Mucosa of descending colon (tissue), 3 donors: ENCODE measurements around the gene CRLF1. TPM values are rescaled to one million over a fixed set of nuclear protein-coding genes. Genes with fewer than 3 reads are reported as not detected.
A peak's percentile ranks its signal among the peaks of the same experiment; 100 is the strongest.

Source experiments
- ATAC-seq: fragments of 200-7000 bp; cut with Tn5 transposase; one replicate; pipeline ENCODE4 v1.9.1; 2020; ENCODE audit warnings: mild to moderate bottlenecking, moderate library complexity
- DNase-seq, 3 donors: peaks; one replicate each; pipeline ENCODE4 v3.0.0-alpha.2; 2020
- H3K36me3 ChIP-seq: fragments of 200-600 bp; one replicate; pipeline ENCODE4 v1.8.0; 2021; ENCODE audit warnings: low read depth, mild to moderate bottlenecking
- H3K4me1 ChIP-seq: fragments of 200-600 bp; one replicate; pipeline ENCODE4 v1.8.0; 2021; ENCODE audit warnings: low read depth, mild to moderate bottlenecking
- H3K4me3 ChIP-seq: fragments of 200-600 bp; one replicate; pipeline ENCODE4 v1.8.0; 2021; ENCODE audit warnings: mild to moderate bottlenecking
- H3K9me3 ChIP-seq: fragments of 200-600 bp; one replicate; pipeline ENCODE4 v1.8.0; 2021; ENCODE audit warnings: mild to moderate bottlenecking
- intact Hi-C, 2 donors: fragments of 100-400 bp; cut with DNase I in 1 of 2; cut with micrococcal nuclease in 1 of 2; formaldehyde crosslinking; loops; one replicate each; pipeline versions ENCODE4 v1.11.0 to v1.11.1; 2022; cut with DNase I, micrococcal nuclease
- total RNA-seq, 3 donors: library from RNA; stranded (reverse); fragmentation: NEBNext Ultra II Directional in 2 of 3; extraction: Animal tissue kit (Norgen Biotek cat#: 25700) in 2 of 3; gene quantifications; one replicate each; pipeline versions ENCODE4 v1.2.1 to v1.2.4, GENCODE V29; 2021 to 2023
- TF ChIP-seq, protein P1 (sequence below): fragments of 200-600 bp; IDR thresholded peaks from one replicate; pipeline ENCODE4 v1.8.0; 2022; ENCODE audit warnings: antibody characterized with exemption, mild to moderate bottlenecking
- donor health status: DM: no; HTN: no; CAD: no; lungs with moderate emphysema.
- donor health status: DM: no; HTN: no; CAD: no.
- donor health status: DM: no; HTN: yes; CAD: no.

The CRLF1 gene
- total RNA-seq, 3 donors from 2014 or later, result 1.3 to 7.0 (median 6.6) TPM

DNA sequence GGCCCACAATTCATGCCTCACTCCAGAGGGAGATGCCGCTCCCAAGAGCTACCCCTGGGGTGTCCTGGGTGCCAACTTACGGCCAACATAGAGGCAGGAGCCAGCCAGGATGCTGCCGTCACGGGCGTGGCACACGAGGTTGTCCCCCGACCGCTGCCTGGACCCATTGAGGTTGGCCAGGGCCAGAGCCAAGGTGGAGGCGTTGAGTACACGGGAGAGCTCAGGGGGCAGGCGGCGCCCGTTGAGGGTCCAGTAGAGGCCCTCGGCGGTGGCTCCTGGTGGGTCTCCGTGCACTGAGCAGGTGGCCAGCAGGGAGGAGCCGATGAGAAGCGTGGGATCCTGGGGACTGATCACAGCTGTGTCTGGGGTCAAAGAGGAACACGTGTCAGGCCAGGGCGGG, 7.1 kb downstream of the CRLF1 start:
- intact Hi-C loops, result loop anchor here in 1 of 2 donors (10.0 kb wide), 1 partner anchor 245 kb away; no protein-coding TSS in a partner anchor
- Histone ChIP-seq H3K36me3 (no peaks in the 10 kb centered on the region), H3K4me3 (no peak overlapping the region), H3K9me3 (no peaks in the 10 kb centered on the region), H3K4me1 (peaks cover 14% of the 10 kb centered on the region)
- ATAC-seq, result no peak
- TF ChIP-seq, protein P1, sequence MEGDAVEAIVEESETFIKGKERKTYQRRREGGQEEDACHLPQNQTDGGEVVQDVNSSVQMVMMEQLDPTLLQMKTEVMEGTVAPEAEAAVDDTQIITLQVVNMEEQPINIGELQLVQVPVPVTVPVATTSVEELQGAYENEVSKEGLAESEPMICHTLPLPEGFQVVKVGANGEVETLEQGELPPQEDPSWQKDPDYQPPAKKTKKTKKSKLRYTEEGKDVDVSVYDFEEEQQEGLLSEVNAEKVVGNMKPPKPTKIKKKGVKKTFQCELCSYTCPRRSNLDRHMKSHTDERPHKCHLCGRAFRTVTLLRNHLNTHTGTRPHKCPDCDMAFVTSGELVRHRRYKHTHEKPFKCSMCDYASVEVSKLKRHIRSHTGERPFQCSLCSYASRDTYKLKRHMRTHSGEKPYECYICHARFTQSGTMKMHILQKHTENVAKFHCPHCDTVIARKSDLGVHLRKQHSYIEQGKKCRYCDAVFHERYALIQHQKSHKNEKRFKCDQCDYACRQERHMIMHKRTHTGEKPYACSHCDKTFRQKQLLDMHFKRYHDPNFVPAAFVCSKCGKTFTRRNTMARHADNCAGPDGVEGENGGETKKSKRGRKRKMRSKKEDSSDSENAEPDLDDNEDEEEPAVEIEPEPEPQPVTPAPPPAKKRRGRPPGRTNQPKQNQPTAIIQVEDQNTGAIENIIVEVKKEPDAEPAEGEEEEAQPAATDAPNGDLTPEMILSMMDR, result no peak
- peak in 1 of 3 donors; percentile 49 for DNase-seq

DNA sequence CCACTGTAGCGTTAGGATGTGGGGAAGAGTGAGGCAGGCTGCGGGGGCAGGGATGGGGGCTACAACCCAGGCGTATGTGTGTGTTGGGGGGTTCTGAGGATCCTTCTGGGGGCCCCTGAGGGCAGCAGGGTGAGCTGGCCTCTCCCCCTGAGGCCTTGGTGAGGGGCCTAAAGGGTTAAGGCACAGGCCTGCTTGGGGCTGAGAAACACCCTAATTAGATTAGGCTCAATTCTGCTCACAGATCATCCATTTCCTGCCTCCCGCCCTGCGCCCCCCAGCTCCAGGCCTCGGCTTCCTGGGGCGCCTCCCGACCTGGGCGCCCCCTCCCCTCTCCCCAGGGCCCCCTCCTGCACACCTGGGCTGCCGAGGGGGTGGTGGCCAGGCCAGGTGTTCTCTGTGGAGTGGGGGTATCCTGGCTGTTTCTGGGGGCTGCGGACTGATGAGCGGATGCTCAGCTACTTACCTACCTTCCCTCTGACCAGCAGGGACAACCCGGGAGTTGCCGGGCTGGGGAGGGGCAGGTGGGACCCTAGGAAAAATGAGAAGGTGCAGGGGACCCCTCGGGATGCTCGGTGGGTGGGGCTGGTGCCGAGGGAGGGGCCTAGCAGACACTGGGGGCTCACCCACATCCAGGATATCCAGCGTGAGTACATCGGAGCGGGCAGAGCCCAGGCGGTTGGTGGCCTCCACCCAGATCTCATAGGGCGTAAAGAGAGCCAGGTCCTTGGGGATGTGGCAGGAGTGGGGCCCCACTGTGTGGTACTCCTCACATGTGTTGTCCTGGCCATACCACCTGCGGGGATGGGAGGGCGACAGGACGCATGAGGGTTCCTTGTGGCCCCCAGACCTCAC, 8.6 kb downstream of the CRLF1 start:
- Histone ChIP-seq H3K4me3 (no peak overlapping the region), H3K9me3 (no peaks in the 10 kb centered on the region), H3K36me3 (no peaks in the 10 kb centered on the region), H3K4me1 (peaks cover 14% of the 10 kb centered on the region)
- TF ChIP-seq, protein P1, result no peak
- DNase-seq (peak in 1 of 3 donors; percentile 44), ATAC-seq (no peak)
- intact Hi-C loops, result loop anchor here in 1 of 2 donors (10.0 kb wide), 1 partner anchor 247 kb away; no protein-coding TSS in a partner anchor

DNA sequence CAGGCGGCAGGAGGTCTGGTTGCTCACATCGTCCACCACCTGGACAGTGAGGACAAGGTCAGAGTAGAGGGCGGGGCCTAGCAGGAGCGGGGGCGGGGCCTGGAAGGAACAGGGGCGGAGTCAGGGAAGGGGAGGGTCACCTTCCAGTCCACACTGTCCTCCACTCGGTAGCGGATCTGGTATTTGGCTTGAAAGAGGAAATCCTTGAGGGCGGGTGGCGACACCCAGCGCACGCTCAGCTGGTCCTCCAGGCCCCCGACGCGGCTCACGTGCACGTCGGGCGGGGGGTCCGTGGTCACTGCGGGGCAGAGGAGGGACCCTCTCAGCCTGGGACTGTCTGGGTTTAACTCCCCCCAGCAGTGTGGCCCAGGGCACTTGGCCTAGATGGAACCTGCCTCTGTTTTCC, 9.8 kb downstream of the CRLF1 start:
- Histone ChIP-seq H3K4me3 (no peak overlapping the region), H3K36me3 (no peaks in the 10 kb centered on the region), H3K9me3 (no peaks in the 10 kb centered on the region), H3K4me1 (peaks cover 14% of the 10 kb centered on the region)
- intact Hi-C loops, result loop anchor here in 1 of 2 donors (10.0 kb wide), 1 partner anchor 248 kb away; no protein-coding TSS in a partner anchor
- TF ChIP-seq, protein P1, result no peak
- DNase-seq (peak; percentile 62 to 76 (median 66)), ATAC-seq (peak; percentile 75)

DNA sequence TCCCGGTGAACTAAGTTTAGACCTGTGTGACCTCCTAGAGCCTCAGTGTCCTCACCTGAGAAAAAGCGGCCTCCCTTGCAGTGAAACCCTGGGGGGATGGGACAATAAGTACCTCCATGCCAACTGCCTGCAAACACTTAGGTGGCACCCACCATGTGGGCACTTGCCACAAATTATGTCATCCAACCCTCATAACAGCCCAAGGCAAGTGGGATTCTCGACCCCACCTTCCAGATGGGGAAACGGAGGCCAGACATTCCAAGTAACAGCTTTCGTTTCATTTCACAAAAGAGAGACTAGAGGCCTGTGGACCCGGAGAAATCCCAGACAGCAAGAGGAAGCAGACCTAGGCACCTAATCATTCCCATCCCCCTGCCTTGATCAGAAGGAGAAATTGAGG, 11.1 kb downstream of the CRLF1 start:
- intact Hi-C loops, result loop anchor here in 1 of 2 donors (10.0 kb wide), 1 partner anchor 249 kb away; no protein-coding TSS in a partner anchor
- no peaks in the 10 kb centered on the region for H3K36me3 ChIP-seq
- peak in 1 of 3 donors; percentile 8 for DNase-seq
- TF ChIP-seq, protein P1, result no peak
- H3K4me1 ChIP-seq, result peaks cover 14% of the 10 kb centered on the region
- ATAC-seq, result no peak
- no peak overlapping the region for H3K4me3 ChIP-seq
- H3K9me3 ChIP-seq, result no peaks in the 10 kb centered on the region

DNA sequence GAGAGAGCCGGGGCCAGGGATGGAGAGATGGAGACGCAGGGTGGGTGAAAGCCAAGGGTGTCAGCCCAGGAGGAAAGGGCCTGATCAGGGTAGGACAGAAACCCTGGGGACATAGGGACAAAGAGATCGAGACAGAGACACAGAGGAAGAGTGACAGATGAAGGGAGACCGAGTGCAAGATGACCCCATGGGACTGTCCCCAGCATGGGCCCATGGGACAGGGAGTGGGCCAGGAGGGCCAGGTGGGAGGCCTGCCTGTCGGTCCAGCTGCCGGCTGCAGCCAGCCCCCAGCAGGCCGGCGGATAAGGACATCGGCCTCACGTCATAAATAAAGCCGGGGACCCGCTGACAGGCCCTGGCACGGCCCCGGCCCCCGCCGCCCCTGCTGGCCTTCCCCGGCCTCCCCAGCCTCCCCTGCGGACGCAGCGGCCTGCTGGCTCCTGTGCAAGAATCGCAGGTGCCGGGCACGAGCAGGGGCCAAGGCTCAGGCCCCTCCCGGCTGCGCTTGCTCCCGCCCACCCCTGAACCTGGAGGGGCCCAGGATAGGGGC, 11.7 kb downstream of the CRLF1 start:
- Histone ChIP-seq H3K4me3 (no peak overlapping the region), H3K9me3 (no peaks in the 10 kb centered on the region), H3K36me3 (no peaks in the 10 kb centered on the region), H3K4me1 (peaks cover 20% of the 10 kb centered on the region)
- ATAC-seq, result no peak
- TF ChIP-seq, protein P1, result no peak
- intact Hi-C loops, result loop anchor here (5.0 to 10.0 kb wide), 2 partner anchors 250 to 252 kb away; no protein-coding TSS in a partner anchor
- peak in 1 of 3 donors; percentile 50 for DNase-seq
